Tibial nerve (tissue), 4 donors: ENCODE data around the gene NAA60. TPM values are rescaled to one million over a fixed set of nuclear protein-coding genes. Genes with fewer than 3 reads are reported as not detected.
"Not testable (repeated sequence)": the region's sequence is repeated elsewhere in the genome, so short reads cannot be mapped to it uniquely, and the experiment has no call there.

Experiments
- DNase-seq, 2 donors: peaks; one replicate each; pipeline ENCODE4 v3.0.0-alpha.2; 2019; ENCODE audit warnings: low spot score in 2 of 2
- H3K27ac ChIP-seq, 4 donors: fragments of 200-600 bp; sonication (generic) in 3 of 4; one replicate each; pipeline ENCODE4 v1.5.1; 2017 to 2019; ENCODE audit warnings: mild to moderate bottlenecking in 1 of 4
- H3K27me3 ChIP-seq, 2 donors: fragments of 200-600 bp; sonication (generic) in 1 of 2; one replicate each; pipeline versions ENCODE4 v1.5.1 to v1.6.0; 2017 to 2019
- H3K36me3 ChIP-seq, 3 donors: fragments of 200-600 bp; sonication (generic); one replicate each; pipeline ENCODE4 v1.5.1; 2018 to 2019
- H3K4me1 ChIP-seq, 4 donors: fragments of 200-600 bp; sonication (generic) in 3 of 4; one replicate each; pipeline ENCODE4 v1.5.1; 2017 to 2019
- H3K4me3 ChIP-seq, 4 donors: fragments of 200-600 bp; sonication (generic) in 3 of 4; one replicate each; pipeline ENCODE4 v1.5.1; 2017 to 2019; ENCODE audit warnings: mild to moderate bottlenecking in 1 of 4, moderate library complexity in 1 of 4
- H3K9me3 ChIP-seq, 4 donors: fragments of 200-600 bp; sonication (generic) in 3 of 4; one replicate each; pipeline ENCODE4 v1.5.1; 2017 to 2019
- EP300 ChIP-seq, 2 donors: sonication (generic); formaldehyde crosslinking; IDR thresholded peaks; one replicate each; pipeline ENCODE4 v1.6.1; 2017; ENCODE audit warnings: antibody characterized with exemption in 2 of 2, mild to moderate bottlenecking in 1 of 2
- POLR2A ChIP-seq, 2 donors: fragments of 450-650 bp; IDR thresholded peaks; one replicate each; pipeline ENCODE4 v1.6.1; 2017; ENCODE audit warnings: antibody characterized with exemption in 2 of 2, mild to moderate bottlenecking in 2 of 2, moderate library complexity in 2 of 2
- WGBS, 2 donors: methylation state at CpG; one replicate each; pipeline ENCODE4 v1.1.5; 2018; 5-methylcytosine and 5-hydroxymethylcytosine counted together
- total RNA-seq, 4 donors: library from RNA; depleted of rRNA; stranded (reverse); fragments of >200 nt; gene quantifications; one replicate each; pipeline ENCODE4 v1.1.0, GENCODE V29; 2016
- TF ChIP-seq, protein P1 (sequence below), 5 experiments: fragments of 200-600 bp in 3 of 5; fragments of 450-650 bp in 2 of 5; sonication (generic) in 3 of 5; IDR thresholded peaks; one replicate each; pipeline ENCODE4 v1.5.1; 2016 to 2019; ENCODE audit warnings: antibody characterized with exemption in 5 of 5, mild to moderate bottlenecking in 3 of 5, moderate library complexity in 2 of 5

Gene NAA60
- total RNA-seq, 4 donors from 2014 or later, result 27.6 to 37.8 (median 28.0) TPM

DNA sequence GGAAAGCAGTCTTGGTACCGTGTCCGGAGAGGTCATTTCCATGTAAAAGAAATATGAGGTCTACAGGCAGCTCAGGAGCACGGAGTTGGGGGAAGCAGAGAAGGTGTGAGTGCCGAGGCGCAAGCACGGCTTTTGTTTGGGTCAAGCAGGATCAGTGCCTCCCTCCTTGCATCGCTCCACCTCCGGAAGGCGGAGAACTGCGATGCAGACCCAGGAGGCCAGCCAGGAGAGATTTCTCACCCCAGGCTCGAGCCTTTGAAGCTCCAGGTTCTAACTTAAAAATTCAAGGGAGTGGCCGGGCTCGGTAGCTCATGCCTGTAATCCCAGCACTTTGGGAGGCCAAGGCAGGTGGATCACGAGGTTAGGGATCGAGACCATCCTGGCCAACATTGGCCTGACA, 25.0 kb downstream of the NAA60 start:
- DNase-seq, result no peak
- Histone ChIP-seq H3K36me3 (peaks cover 0 to 31% (median 0%) of the 10 kb centered on the region in 3 donors), H3K4me3 (no peak overlapping the region), H3K9me3 (no peaks in the 10 kb centered on the region), H3K27me3 (no peaks in the 10 kb centered on the region), H3K27ac (no peak overlapping the region), H3K4me1 (peaks cover 0 to 65% (median 2%) of the 10 kb centered on the region in 4 donors)
- 65 to 67% methylated on average over 14 of the region's 15 CpGs for WGBS, 2 donors
- no peak for TF ChIP-seq EP300 (IDR thresholded peaks at IDR 0.05)
- TF ChIP-seq POLR2A (IDR thresholded peaks at IDR 0.05), result no peak
- TF ChIP-seq, protein P1, sequence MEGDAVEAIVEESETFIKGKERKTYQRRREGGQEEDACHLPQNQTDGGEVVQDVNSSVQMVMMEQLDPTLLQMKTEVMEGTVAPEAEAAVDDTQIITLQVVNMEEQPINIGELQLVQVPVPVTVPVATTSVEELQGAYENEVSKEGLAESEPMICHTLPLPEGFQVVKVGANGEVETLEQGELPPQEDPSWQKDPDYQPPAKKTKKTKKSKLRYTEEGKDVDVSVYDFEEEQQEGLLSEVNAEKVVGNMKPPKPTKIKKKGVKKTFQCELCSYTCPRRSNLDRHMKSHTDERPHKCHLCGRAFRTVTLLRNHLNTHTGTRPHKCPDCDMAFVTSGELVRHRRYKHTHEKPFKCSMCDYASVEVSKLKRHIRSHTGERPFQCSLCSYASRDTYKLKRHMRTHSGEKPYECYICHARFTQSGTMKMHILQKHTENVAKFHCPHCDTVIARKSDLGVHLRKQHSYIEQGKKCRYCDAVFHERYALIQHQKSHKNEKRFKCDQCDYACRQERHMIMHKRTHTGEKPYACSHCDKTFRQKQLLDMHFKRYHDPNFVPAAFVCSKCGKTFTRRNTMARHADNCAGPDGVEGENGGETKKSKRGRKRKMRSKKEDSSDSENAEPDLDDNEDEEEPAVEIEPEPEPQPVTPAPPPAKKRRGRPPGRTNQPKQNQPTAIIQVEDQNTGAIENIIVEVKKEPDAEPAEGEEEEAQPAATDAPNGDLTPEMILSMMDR (IDR thresholded peaks at IDR 0.05), result no peak

DNA sequence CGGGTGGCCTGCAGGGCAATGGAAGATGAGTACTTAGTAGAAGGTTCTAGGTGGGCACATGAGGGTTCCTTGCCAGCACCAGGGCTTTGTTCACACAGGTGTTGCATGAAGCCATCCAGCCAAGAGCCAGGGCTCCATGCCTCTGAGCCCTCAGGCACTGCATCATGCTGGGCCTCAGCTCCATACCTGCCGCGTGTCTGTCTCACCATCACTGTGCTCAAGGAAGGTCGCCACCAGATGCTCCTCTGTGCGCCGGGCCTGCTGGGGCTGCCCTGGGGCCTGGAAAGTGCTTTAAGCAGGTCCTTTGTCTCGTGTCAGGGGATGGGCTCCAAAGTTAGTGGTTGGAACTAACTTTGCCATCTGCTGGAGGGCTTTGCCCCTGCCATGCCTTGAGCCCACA, 26.3 kb downstream of the NAA60 start:
- DNase-seq, result no peak
- Histone ChIP-seq H3K9me3 (no peaks in the 10 kb centered on the region), H3K27me3 (no peaks in the 10 kb centered on the region), H3K4me3 (no peak overlapping the region), H3K36me3 (peaks cover 0 to 37% (median 0%) of the 10 kb centered on the region in 3 donors), H3K27ac (no peak overlapping the region), H3K4me1 (peaks cover 0 to 65% (median 2%) of the 10 kb centered on the region in 4 donors)
- WGBS, 2 donors, result 90% methylated on average over 2 to 7 of the region's 7 CpGs
- TF ChIP-seq POLR2A (IDR thresholded peaks at IDR 0.05) (no peak), EP300 (IDR thresholded peaks at IDR 0.05) (no peak)
- TF ChIP-seq, protein P1 (IDR thresholded peaks at IDR 0.05), result no peak

DNA sequence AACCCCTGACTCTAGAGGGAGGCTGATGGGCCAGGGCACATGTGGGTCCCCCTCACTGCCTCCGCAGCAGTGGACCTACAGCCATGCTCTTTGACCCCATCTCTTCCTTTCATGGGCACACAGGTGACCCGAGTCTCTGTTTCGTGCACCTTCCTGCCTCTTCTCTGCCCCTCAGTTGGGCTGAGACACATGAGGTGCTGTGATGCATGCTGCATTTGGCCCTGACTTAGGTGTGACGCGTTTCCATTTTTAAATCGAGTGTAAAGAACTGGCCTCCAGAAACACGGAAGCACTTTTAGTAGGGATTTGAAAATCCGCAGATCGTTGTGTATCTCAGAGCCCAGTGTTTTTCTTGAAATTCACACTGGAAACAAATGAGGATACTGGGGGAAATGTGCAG, 27.2 kb downstream of the NAA60 start:
- no peak for TF ChIP-seq POLR2A (IDR thresholded peaks at IDR 0.05)
- no peak for TF ChIP-seq EP300 (IDR thresholded peaks at IDR 0.05)
- TF ChIP-seq, protein P1 (IDR thresholded peaks at IDR 0.05), result no peak
- peaks cover 0 to 58% (median 2%) of the 10 kb centered on the region in 4 donors for H3K4me1 ChIP-seq
- H3K4me3 ChIP-seq, result no peak overlapping the region
- no peaks in the 10 kb centered on the region for H3K9me3 ChIP-seq
- H3K27me3 ChIP-seq, result no peaks in the 10 kb centered on the region
- no peak for DNase-seq
- 80 to 84% methylated on average over 9 of the region's 9 CpGs for WGBS, 2 donors
- H3K36me3 ChIP-seq, result peaks cover 0 to 34% (median 0%) of the 10 kb centered on the region in 3 donors
- no peak overlapping the region for H3K27ac ChIP-seq

DNA sequence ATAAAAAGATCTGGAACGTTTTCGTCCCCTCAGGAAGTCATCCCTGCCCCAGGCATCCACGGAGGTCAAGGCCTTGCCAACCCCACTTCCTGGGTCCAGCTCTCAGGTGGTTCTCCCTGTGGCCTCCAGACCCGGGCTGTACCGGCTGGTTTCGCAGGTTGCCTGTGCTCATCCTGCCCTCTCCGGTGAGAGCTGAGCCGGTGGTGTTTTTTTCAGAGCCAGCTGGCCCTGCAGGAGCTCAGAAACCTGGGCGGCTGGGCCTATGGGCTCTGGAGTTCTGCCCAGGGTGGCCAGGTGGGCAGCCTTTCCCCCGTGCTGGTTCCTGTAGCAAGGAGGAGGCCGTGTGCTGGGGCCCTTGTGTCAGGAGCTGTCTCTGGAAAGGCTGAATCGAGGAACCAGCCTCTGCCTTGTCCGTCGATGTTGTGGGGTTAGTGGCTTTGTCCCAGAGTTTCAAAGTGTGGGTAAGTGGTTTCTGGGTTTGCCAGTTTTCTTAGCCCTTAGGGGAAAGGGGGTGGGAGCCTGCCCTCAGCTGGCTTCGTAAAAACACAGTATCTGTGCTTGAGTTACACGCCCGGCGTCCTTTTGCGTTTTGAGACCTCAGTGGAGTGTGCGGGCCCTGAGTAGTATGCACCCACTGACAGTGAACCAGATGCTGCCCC, 28.2 kb downstream of the NAA60 start:
- no peaks in the 10 kb centered on the region for H3K9me3 ChIP-seq
- peaks cover 0 to 49% (median 2%) of the 10 kb centered on the region in 4 donors for H3K4me1 ChIP-seq
- TF ChIP-seq, protein P1 (IDR thresholded peaks at IDR 0.05), result no peak
- no peak for TF ChIP-seq POLR2A (IDR thresholded peaks at IDR 0.05)
- no peak for TF ChIP-seq EP300 (IDR thresholded peaks at IDR 0.05)
- peaks cover 0 to 34% (median 0%) of the 10 kb centered on the region in 3 donors for H3K36me3 ChIP-seq
- H3K27ac ChIP-seq, result no peak overlapping the region
- WGBS, 2 donors, result 87 to 89% methylated on average over 20 of the region's 20 CpGs
- H3K4me3 ChIP-seq, result no peak overlapping the region
- no peaks in the 10 kb centered on the region for H3K27me3 ChIP-seq
- DNase-seq, result no peak

DNA sequence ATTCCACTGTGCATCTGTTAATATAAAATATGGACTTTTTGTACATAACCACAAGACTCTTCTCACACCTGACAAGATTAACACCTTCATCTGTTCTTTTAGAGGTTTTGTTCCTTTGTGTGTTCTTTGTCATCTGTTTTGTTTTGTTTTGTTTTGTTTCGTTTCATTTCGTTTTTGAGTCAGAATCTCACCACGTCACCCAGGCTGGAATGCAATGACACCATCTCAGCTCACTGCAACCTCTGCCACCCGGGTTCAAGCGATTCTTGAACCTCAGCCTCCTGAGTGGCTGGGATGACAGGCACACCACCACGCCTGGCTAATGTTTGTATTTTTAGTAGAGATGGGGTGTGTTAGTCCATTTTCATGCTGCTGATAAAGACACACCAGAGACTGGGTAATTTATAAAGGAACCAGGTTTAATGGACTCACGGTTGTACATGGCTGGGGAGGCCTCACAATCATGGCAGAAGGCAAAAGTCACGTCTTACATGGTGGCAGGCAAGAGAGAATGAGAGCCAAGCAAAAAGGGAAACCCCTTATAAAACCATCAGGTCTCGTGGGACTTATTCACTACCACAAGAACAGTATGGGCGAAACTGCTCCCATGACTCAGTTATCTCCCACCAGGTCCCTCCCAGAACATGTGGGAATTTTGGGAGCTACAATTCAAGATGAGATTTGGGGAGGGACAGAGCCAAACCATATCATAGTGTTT, 29.6 kb downstream of the NAA60 start:
- H3K4me1 ChIP-seq, result peaks cover 0 to 35% (median 2%) of the 10 kb centered on the region in 4 donors
- no peaks in the 10 kb centered on the region for H3K27me3 ChIP-seq
- H3K9me3 ChIP-seq, result no peaks in the 10 kb centered on the region
- TF ChIP-seq POLR2A (IDR thresholded peaks at IDR 0.05), result no peak
- no peak for TF ChIP-seq EP300 (IDR thresholded peaks at IDR 0.05)
- TF ChIP-seq, protein P1 (IDR thresholded peaks at IDR 0.05), result no peak
- peaks cover 0 to 37% (median 0%) of the 10 kb centered on the region in 3 donors for H3K36me3 ChIP-seq
- no peak overlapping the region for H3K4me3 ChIP-seq
- WGBS, 2 donors, result 77 to 80% methylated on average over 10 of the region's 10 CpGs
- H3K27ac ChIP-seq, result no peak overlapping the region
- no peak for DNase-seq

DNA sequence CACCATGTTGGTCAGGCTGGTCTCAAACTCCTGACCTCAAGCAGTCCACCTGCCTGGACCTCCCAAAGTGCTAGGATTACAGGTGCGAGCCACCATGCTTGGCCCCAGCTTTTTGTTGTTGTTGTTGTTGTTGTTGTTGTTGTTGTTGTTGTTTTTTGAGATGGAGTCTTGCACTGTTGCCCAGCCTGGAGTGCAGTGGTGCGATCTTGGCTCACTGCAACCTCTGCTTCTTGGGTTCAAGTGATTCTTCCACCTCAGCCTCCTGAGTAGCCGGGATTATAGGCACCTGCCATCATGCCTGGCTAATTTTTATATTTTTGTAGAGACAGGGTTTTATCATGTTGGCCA, 30.1 kb downstream of the NAA60 start:
- H3K4me3 ChIP-seq, DNase-seq, H3K27me3 ChIP-seq, H3K27ac ChIP-seq, H3K9me3 ChIP-seq: not testable (repeated sequence)
- H3K36me3 ChIP-seq, result peaks cover 0 to 42% (median 0%) of the 10 kb centered on the region in 3 donors
- 75 to 80% methylated on average over 3 of the region's 3 CpGs for WGBS, 2 donors
- H3K4me1 ChIP-seq, result peaks cover 0 to 33% (median 1%) of the 10 kb centered on the region in 4 donors
